NOMO-1 treated with dmso at 0.1 percent for 144 hours (cell line): ENCODE measurements around the gene ADAP2.
"Not testable (repeated sequence)": the region's sequence is repeated elsewhere in the genome, so short reads cannot be mapped to it uniquely, and the experiment has no call there.

Experiments
- DNase-seq: peaks from one replicate; lab custom pipeline; 2025; ENCODE audit not compliant: unreplicated experiment; lab: John Stamatoyannopoulos, UW

The ADAP2 gene

DNA sequence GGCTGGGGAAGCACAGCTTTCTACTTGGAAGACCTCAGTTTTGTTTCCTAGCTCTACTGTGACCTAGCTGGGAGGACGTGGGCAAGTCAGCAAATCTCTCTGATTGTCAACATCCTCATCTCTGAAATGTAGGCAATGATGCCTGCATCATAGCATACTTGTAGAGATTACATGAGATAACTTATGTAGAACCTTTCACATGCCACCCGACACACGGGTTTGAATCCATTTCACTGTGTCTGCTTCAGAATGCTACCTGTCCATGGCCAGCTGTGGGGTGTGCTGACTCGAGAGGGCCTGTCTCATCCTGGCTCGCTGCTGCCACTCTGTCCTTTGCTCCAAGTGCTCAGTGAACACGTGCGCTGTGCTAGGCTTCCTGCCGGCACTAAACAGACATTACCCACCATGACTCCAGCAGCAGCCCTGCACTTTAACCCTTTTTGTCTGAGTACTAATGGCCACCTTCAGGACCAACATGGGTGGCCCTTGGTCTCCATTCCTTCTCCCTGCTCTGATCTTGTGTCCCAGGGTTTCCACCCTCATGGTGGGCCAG is 7.4 kb downstream of the ADAP2 start:
- no peak for DNase-seq

DNA sequence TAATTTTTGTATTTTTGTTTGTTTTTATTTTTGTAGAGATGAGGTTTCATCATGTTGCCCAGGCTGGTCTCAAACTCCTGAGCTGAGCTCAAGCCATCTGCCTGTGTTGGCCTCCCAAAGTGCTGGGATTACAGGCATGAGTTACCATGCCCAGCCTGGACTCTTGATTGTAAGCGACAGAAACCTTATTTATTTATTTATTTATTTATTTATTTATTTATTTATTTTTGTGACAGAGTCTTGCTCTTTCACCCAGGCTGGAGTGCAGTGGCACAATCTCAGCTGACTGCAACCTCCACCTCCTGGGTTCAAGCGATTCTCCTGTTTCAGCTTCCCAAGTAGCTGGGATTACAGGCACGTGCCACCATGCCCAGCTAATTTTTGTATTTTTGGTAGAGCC is 8.1 kb downstream of the ADAP2 start:
- DNase-seq, result not testable (repeated sequence)

DNA sequence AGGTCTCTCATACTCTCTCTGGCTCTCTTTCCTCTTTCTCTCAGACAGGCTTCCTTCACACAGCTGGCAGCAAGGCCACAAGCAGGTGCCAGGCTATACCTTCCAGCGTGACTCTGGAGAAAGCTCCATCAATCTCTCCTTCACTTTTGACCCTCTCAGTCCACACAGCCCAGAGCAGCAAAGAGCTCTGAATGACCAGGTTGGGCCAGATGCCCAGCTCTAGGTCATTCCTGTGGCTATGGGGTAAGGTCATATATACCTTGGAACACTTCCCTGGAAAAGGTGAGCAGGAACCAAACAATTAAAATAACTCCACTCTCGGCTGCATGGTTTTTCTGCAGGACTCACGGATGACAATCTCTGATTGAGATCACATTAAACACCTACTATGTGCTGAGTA is 8.8 kb downstream of the ADAP2 start:
- no peak for DNase-seq

DNA sequence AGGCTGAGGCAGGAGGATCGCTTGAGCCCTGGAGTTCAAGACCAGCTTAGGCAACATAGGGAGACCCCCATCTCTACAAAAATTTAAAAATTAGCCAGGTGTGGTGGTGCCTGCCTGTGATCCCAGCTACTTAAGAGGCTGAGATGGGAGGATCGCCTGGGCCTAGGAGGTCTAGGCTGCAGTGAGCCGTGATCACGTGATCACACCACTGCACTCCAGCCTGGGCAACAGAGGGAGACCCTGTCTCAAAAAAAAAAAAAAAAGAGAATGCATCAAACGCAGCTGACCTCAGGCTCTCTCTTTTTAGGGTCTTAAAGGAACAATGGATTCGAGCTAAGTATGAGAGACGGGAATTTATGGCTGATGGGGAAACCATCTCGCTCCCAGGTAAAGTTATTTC is 9.8 kb downstream of the ADAP2 start:
- DNase-seq, result not testable (repeated sequence)

DNA sequence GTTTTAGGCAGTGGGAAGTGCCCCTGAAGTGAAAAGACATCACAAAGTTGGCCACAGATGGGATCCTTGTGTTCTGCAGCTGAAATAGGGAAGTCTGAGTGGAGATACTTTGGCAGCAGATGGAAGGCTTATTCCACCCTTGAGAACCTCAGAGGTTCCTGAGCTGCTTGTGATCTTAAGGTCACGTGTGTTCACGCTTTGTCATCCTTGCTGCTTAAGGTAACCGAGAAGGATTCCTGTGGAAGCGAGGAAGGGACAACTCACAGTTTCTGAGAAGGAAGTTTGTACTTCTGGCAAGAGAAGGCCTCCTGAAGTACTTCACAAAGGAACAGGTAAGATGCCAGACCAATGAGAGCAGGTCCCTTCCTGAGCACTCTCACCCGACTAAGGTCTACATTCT is 12.2 kb downstream of the ADAP2 start:
- DNase-seq, result no peak

DNA sequence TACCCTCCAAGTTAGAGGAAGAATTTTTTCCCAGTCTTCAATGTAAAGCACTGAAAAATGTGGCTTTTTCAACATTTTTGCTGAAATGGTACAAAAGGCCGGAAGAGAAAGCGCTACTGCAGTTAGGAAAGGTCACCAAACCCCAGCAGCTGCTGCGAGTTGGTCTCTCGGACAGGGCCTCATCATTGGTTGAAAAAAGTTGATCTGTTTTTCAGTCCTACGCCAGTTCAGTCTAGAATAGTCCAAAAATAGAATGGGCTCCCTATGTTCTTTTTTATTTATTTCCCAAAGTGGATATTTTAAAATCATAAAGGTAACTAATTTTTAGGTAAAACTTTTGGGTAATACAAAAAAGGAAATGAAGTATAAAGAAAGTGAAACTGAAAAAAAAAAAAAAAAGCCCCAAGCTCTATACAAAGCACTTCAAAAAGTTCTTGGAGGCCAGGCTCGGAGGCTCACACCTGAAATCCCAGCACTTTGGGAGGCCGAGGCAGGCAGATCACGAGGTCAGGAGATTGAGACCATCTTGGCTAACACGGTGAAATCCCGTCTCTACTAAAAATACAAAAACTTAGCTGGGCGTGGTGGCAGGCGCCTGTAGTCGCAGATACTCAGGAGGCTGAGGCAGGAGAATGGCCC is 17.4 kb downstream of the ADAP2 start:
- peak; percentile 31 for DNase-seq

DNA sequence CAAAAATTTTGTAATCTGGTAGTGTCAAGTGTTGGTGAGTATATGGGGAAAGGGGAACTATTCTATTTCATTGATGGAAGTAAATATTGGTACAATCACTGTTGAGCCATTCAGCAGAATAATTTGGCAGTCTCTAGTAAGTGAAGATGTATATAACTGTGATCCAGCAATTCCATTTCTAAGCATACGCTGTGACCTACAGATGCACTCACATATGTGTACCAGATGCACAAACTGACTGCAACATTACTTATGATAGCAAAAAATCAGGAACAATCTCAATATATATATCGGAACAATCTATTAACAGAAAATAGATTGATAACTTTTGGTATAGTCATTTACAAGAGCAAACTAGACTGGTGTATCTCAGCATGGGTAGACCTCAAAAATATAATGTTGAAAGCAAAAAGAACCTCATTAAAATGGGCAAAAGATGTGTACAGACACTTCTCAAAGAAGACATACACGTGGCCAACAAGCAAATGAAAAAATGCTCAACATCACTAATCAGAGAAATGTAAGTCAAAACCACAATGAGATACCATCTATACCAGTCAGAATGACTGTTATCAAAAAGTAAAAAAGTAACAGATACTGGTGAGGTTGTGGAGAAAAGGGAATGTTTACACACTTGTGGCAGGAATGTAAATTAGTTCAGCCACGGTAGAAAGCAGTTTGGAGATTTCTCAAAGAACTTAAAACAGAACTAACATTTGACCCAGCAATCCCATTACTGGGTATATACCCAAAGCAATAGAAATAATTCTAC is 20.7 kb downstream of the ADAP2 start:
- no peak for DNase-seq

DNA sequence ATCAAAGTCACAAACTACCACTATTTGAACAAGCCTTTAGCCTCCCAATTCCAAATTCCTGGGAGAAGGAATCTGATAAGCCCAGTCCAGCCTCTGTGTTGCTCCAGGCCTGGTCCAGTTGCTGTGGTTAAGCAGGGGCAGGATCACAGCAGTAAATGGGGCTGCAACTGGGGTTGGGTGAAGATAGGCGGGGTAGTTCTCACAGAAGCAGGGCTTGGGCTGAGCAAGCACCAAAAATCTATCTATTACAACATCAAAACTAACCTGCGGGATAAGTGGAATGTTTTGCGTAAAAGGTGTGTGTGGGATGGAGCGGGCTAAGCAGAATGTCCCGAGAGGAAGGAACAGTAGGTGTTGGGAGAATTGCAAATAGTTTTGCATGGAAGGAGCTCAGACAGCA is 26.1 kb downstream of the ADAP2 start:
- no peak for DNase-seq

DNA sequence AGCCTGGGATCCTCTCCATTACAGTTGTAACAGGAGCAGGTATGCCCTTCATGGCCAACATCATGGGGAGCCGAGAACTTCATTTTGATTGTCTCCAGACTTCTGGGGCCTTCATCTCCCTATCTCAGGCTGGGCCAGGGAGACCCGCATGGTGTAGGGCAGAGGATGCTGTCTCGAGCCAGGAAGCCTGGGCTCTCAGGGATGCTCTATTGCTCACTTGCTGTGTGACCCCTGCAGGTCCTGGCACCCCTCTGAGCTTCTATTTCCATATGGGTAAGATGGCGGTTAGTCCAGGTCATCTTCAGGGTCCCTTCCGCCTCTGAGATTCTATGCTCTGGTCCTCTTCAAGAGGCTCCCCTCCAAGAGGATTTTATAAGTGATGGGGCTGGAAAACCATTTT is 28.4 kb downstream of the ADAP2 start:
- no peak for DNase-seq

DNA sequence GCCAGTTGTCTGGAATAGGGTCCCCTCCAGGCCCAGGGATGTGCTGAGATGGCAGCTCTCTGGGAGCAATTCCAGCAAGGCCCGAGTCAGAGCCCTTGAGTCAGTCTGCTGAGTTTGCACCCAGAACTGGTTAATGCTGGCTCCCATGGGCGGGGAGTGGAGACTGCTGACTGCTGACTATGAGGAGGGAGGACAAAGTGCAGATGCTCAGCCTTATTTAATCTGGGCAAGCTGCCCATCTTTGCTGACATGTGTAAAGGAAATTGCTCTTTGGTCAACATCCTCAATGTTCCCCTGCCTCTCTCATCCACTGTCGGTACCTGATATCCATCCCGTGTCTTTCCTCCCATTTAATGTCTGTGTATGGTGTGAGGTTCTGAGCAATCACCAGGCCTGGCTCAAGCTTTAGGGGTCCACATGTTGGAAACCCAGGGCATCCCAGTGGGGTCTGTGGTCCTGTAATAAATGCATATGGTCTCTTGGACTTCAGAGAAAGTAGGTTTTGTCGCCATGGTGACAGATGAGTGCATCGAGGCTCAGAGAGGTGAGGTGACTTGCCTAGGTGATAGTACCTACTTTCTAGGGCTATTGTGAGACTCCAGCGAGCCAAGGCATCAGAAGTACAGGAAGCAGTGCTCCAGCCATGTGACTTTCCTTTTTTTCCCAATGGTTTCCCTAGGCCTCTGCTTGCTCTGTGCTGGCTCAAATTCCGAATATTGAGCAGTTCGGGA is 29.1 kb downstream of the ADAP2 start:
- no peak for DNase-seq

DNA sequence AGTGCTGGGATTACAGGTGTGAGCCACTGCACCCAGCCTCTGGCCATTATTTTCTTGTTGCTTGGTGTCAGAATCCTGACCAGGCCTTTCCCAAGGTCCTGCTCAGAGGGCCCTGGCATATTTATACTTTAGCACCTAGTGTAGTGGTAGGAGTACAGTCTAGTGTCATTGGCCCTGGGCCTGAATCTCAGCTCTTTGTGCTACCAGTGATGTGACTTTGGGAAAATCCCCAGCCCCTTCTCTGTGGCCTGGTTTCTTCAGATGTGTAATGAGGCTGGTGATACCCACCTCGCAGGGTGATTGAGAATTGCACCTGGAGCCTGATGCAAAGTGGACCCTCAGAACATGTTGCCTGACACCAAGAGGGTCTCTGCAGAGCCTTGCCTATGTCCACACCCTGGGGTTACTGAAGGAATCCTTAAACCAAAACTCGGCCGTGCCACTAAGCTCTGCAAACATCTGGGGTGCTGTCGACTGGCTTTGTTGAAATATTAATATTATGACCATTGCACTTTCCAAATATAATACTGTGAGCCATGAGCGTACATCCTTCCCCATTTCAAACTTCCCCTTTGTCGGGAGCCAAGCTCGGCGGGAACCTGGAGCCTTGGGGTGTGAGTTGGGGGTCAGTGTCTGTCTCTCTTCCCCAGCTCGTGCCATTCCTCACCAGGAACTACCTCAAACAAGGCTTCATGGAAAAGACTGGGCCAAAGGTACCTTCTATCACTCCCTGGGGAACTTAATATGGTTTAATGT is 31.1 kb downstream of the ADAP2 start:
- peak; percentile 55 for DNase-seq

DNA sequence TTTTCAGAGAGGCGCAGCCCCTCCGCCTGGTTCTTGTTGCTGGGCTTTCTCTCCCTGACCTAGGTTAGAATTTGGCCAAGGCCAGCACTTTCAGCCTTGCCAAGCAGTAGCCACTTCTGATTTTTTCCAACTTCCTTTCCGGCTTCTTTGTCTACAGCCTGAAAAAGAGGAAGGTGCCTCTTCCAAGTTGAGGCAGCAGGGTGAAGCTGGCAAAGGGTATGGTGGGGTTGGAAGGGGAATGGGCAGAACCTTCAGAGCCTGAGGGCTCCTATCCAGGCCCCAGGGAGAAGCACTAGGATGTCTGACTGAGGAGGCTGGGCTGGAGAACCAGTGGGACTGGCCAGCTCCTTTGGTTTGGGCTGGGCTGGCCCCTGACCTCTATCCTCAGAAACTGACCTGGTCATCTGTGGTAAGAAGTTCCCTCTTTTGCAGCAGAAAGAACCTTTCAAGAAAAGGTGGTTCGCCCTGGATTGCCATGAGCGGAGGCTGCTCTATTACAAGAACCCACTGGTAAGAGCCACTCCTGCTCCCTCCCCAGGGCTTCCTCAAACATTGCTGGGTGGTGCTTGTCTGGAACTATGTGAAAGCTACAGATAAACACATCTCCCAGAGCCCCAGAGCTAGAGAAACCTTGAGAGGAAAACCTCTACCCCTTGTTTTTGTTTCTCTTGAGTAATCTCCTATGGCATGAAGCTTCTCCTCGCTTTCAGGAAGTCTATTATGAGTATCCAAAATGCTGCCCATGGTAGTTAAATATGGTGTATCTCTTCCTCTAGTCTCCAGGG is 32.5 kb downstream of the ADAP2 start:
- DNase-seq, result peak; percentile 37

DNA sequence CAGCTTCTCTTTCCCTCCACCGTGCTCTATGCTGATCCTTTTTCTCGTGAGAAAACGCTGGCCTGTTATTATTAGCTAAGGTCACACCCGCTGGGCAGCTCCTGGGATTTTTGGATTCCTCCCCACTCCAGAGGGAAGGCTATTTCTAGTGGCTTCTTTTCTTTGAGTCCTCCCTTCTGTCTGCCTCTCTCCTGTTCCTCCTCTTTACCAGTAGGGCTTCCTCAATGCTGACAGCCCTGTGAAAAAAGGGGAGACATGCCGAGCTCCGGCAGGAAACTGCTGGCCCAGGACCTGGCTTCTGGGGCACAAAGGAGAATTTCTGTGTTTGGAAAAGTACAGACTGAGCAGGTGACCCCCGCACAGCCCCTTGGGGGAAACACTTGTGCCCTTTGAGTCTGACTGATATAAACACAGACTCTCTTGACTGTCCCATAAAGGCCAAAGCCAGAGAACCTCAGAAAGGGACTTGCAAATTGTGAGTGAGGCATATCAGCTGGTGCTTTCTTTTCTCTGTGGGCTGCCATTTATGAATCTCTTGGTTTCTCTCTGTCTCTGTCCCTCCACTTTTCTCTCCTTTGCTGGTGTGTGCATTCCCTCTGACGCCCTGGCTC is 35.1 kb downstream of the ADAP2 start:
- DNase-seq, result no peak

DNA sequence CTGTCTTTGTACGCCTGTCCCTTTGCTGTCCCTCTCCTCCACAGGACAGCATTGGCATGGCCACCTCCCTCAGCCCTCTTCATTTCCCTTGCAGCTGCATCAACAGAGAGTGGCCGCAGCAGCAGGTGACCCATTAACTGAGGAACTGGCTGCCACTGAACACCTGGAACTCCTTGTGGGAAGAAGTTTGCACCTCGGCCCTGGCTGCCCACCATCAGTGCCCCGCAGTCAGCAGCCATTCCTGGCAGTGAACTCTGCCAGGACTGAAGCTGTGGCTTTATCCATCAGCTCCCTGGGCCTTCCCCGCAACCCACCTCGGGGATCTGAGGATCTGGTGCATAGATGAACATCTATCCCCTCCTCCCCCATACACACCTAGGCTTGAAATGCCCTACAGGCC is 36.0 kb downstream of the ADAP2 start:
- DNase-seq, result no peak

DNA sequence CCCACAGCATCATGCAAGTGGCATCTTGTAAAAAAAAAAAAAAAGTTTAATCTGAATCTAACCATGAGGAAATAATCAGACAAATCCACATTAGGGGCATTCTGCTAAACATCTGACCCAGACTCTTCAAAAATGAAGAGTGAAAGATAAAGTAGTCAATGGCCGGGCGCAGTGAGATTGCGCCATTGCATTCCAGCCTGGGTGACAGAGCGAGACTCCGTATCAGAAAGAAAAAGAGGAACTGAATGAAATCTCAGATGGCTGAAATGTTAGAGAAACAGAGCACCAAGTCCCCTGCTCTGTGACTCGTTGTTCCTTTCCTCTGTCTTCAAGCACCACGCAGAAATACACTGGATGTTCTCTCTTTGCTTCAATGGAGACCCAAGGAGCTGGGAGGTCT is 36.4 kb downstream of the ADAP2 start:
- peak; percentile 38 for DNase-seq

DNA sequence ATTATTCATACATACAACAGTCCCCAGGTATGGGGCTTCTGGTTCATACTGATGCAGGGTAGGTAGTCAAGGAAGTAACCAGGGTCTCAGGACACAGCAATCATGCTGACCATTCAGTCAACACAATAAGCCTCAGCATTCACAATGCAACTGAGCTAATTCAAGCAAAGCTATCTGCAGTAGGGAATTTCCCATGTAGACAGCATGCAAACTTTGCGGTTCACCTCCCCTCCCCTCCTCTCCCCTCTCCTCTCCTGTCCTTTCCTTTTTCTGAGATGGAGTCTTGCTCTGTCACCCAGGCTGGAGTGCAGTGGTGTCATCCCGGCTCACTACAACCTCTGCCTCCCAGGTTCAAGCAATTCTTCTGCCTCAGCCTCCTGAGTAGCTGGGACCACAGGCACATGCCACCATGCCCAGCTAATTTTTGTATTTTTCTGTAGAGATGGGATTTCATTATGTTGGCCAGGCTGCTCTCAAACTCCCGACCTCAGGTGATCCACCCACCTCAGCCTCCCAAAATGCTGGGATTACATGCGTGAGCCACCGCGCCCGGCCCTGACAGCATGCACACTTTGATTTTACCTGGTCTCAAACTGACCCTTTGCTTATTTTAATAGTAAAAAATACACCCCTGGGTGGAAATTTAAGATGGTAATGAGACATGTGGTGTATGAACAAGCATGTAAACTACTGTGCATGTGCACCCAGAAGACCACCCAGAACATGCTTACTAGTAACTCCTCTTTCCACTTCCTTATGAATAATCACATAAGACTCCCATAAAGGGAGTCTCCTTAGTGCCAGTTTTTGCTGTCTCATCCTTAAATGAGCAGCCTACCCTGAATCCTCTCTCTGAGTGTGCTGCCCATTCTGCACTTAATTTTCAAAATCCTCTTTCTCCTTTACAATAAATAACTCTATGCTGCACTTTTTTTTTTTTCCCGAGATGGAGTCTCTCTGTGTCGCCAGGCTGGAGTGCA is 39.8 kb downstream of the ADAP2 start:
- no peak for DNase-seq

DNA sequence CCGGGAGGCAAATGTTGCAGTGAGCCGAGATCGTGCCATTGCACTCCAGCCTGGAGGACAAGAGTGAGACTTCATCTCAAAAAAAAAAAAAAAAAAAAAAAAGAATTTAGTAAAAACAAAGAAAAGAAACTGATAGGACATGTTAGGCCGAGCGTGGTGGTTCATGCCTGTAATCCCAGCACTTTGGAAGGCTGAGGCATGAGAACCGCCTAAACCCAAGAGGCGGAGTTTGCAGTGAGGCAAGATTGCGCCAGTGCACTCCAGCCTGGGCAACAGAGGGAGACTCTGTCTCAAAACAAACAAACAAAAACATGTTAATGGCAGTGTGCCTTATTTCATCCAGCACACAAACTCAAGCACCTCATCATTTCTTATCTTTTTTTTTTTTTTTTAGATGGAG is 42.6 kb downstream of the ADAP2 start:
- not testable (repeated sequence) for DNase-seq

DNA sequence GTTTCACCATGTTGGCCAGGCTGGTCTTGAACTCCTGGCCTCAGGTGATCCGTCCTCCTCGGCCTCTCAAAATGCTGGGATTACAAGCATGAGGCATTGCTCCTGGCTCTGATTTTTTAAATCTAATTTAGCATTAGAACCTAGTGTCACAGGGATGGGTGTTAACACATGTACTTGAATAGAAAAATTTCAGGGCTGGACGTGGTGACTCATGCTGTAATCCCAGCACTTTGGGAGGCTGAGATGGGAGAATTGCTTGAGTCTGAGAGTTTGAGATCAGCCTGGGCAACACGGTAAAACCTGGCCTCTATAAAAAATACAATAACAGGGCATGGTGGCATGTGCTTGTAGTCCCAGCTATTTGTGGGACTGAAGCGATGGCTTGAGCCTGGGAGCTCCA is 43.1 kb downstream of the ADAP2 start:
- DNase-seq, result no peak

DNA sequence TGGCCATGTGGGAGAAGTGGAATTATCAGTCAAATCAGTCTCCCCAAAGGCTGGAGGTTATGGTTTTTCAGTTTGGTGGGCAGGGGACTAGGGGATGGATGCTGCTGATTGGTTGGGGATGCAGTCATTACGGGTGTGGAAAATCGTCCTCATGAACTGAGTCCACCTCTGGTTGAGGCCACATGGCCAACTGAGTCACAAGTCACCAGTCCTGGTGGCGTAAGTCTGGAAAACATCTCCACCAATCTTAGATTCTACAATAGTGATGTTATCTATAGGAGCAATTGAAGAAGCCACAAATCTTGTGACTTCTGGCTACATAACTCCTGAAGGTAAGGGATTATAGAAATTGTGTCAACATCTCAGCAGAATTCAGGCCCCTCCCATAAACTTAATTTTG is 43.9 kb downstream of the ADAP2 start:
- DNase-seq, result no peak
